Measurements from ENCODE around the gene BPNT1.

The BPNT1 gene, protein sequence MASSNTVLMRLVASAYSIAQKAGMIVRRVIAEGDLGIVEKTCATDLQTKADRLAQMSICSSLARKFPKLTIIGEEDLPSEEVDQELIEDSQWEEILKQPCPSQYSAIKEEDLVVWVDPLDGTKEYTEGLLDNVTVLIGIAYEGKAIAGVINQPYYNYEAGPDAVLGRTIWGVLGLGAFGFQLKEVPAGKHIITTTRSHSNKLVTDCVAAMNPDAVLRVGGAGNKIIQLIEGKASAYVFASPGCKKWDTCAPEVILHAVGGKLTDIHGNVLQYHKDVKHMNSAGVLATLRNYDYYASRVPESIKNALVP

DNA sequence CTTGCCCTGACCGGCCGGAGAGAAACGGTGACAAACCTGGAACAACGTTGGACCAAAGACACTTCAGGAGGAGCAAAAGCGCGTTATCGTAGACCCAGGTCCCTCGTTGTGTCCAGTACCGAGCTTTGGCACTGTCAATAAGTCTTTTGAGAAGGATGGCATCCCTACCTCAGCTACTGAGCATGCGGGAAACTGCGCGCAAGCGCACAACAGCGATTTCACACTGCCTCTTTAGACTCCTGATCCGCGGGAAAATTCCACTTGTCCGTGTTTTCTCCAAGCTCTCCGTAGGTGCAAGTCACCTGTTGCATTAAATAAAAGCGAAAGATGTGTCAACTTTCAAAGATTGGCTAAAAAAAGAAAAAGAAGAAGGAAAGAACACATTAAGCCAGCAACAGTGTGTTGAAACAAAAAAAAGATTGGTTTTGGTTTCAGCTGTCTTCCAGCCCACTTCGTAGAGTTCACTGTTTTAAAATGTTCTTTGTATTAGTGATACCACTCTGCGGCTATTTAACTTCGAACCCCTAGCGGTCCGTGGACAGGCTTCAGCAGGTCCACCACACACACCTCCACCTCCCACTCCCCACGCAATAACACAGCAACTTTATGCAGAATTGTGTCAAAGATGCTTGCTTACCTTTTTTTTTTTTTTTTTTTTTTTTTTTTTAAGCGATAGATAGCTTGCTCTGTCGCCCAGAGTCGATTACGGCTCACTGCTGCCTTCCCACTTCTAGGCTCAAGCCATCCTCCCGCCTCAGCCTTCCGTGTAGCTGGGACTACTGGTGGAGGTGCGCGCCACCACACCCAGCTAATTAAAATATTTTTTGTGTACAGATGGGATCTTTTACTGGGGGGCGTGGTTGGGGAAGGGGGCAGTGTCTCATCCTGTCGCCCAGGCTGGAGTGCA, at the start of gene BPNT1:
BPNT1 (minus strand) TSS at position 139 of the 907 bp plus-strand sequence. CDS start 9,942 bp downstream, outside the sequence.
- peaks cover 25% of the 10 kb centered on the region for H3F3A ChIP-seq (ENCODE audit: insufficient read depth, low read length)
- no peaks in the 10 kb centered on the region for H3K36me3 ChIP-seq (replicated peaks; ENCODE audit: insufficient read depth, low read length)
- H3K27ac ChIP-seq (ENCODE audit: low read length): peak within 1 kb of the TSS; percentile 74; the same call in 1 of the 2 replicates
- TF ChIP-seq EZH2phosphoT487 (IDR thresholded peaks at IDR 0.05; ENCODE audit: low read length): no peak
- TF ChIP-seq, protein P1, sequence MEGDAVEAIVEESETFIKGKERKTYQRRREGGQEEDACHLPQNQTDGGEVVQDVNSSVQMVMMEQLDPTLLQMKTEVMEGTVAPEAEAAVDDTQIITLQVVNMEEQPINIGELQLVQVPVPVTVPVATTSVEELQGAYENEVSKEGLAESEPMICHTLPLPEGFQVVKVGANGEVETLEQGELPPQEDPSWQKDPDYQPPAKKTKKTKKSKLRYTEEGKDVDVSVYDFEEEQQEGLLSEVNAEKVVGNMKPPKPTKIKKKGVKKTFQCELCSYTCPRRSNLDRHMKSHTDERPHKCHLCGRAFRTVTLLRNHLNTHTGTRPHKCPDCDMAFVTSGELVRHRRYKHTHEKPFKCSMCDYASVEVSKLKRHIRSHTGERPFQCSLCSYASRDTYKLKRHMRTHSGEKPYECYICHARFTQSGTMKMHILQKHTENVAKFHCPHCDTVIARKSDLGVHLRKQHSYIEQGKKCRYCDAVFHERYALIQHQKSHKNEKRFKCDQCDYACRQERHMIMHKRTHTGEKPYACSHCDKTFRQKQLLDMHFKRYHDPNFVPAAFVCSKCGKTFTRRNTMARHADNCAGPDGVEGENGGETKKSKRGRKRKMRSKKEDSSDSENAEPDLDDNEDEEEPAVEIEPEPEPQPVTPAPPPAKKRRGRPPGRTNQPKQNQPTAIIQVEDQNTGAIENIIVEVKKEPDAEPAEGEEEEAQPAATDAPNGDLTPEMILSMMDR (IDR thresholded peaks at IDR 0.05; ENCODE audit: low read length): peak; percentile 17; the same call in 1 of the 2 replicates
- H3K9ac ChIP-seq (ENCODE audit: low read length): peak within 1 kb of the TSS; percentile 43; the same call in 1 of the 2 replicates
- no peaks in the 10 kb centered on the region for H3K27me3 ChIP-seq (replicated peaks; ENCODE audit: insufficient read depth, low read length)
- peak within 1 kb of the TSS; percentile 68 for H3K4me3 ChIP-seq (ENCODE audit: low read length)
- H3K9me2 ChIP-seq (replicated peaks; ENCODE audit: insufficient read depth, low read length): no peaks in the 10 kb centered on the region
- H3K9me3 ChIP-seq (replicated peaks; ENCODE audit: insufficient read depth, low read length): no peaks in the 10 kb centered on the region
- peak; percentile 100 for DNase-seq
- H3K4me1 ChIP-seq (ENCODE audit: low read length): peaks cover 9% of the 10 kb centered on the region
- peak within 1 kb of the TSS; percentile 86 for H3K4me2 ChIP-seq (ENCODE audit: low read depth, low read length)
- H4K20me1 ChIP-seq (ENCODE audit: insufficient read depth, low read length): no peaks in the 10 kb centered on the region
- H2AFZ ChIP-seq (ENCODE audit: low read length): peak within 1 kb of the TSS; percentile 98
- peaks cover 32% of the 10 kb centered on the region for H3K79me2 ChIP-seq (ENCODE audit: low read length)

DNA sequence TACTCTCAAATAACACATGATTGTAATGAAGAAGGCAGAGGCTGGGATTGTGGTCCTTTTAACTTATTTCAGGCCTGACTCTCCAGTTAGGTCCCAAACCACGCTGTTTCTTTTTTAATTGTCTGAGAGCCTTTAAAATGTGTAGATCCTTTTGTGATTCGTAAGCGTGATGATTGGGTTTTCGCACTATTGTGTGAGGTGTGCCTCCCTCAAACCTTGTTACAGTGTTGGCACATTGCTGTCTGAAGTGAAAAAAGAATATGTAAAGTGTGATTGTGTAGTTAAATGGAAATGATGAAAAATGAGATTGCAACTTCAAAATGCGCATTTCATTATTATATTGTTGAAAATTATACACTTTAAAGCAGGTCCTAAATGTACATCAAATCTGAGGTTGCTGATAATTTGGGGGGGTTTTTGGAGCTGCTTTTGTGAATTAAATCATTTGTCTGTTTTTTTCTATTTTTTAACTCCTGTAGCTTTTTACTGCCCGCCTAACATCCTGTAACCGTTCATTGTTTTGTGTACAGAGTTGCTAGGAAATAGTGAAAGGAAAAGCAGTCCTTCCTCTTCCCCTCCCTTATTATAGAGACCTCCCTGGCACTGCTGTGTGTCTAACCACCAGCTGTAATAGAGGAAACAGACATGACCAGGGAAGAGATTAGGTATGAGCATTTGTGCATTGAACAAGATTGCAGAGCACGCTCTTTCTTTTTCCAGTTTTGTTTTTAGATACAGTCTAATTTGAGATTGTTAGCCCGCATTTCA, 47.6 kb upstream of the BPNT1 start:
- Histone ChIP-seq H3K4me2 (ENCODE audit: low read depth, low read length) (no peak overlapping the region), H2AFZ (ENCODE audit: low read length) (no peak overlapping the region), H3K9ac (ENCODE audit: low read length) (no peak overlapping the region), H3K79me2 (ENCODE audit: low read length) (no peaks in the 10 kb centered on the region), H4K20me1 (ENCODE audit: insufficient read depth, low read length) (no peaks in the 10 kb centered on the region), H3K36me3 (replicated peaks; ENCODE audit: insufficient read depth, low read length) (no peaks in the 10 kb centered on the region), H3K9me2 (replicated peaks; ENCODE audit: insufficient read depth, low read length) (no peaks in the 10 kb centered on the region), H3F3A (ENCODE audit: insufficient read depth, low read length) (no peaks in the 10 kb centered on the region), H3K27ac (ENCODE audit: low read length) (no peak overlapping the region), H3K4me3 (ENCODE audit: low read length) (no peak overlapping the region), H3K4me1 (ENCODE audit: low read length) (no peaks in the 10 kb centered on the region), H3K27me3 (replicated peaks; ENCODE audit: insufficient read depth, low read length) (no peaks in the 10 kb centered on the region), H3K9me3 (replicated peaks; ENCODE audit: insufficient read depth, low read length) (no peaks in the 10 kb centered on the region)
- TF ChIP-seq EZH2phosphoT487 (IDR thresholded peaks at IDR 0.05; ENCODE audit: low read length) (no peak), EZH2 (optimal IDR thresholded peaks at IDR 0.05; ENCODE audit: low read depth, low read length) (no peak)
- TF ChIP-seq, protein P1 (IDR thresholded peaks at IDR 0.05; ENCODE audit: low read length): no peak
- no peak for DNase-seq

DNA sequence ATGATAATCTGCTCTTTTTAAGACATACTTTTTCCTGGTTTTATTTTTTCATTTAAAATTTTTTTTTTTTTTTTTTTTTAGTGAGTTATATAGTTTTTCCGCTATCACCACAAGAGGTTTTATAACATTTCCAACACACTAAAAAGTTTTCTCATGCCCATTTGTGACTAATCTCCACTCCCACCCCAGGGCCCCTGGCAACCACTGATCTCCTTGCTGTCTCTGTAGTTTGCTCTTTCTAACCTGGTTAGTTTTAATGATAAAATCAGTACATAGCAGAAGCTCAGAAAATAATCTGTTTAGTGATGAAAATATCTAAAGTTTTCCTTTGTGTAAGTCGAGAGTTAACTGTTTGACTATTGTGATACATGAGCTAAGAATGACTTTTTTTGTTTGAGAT, 46.2 kb upstream of the BPNT1 start:
- no peaks in the 10 kb centered on the region for H3K79me2 ChIP-seq (ENCODE audit: low read length)
- no peak overlapping the region for H3K27ac ChIP-seq (ENCODE audit: low read length)
- no peak overlapping the region for H3K9ac ChIP-seq (ENCODE audit: low read length)
- no peak overlapping the region for H2AFZ ChIP-seq (ENCODE audit: low read length)
- no peaks in the 10 kb centered on the region for H3K36me3 ChIP-seq (replicated peaks; ENCODE audit: insufficient read depth, low read length)
- no peaks in the 10 kb centered on the region for H3K27me3 ChIP-seq (replicated peaks; ENCODE audit: insufficient read depth, low read length)
- no peaks in the 10 kb centered on the region for H3K4me1 ChIP-seq (ENCODE audit: low read length)
- no peak for DNase-seq
- no peaks in the 10 kb centered on the region for H3K9me3 ChIP-seq (replicated peaks; ENCODE audit: insufficient read depth, low read length)
- H3K9me2 ChIP-seq (replicated peaks; ENCODE audit: insufficient read depth, low read length): no peaks in the 10 kb centered on the region
- TF ChIP-seq EZH2phosphoT487 (IDR thresholded peaks at IDR 0.05; ENCODE audit: low read length) (no peak), EZH2 (optimal IDR thresholded peaks at IDR 0.05; ENCODE audit: low read depth, low read length) (no peak)
- TF ChIP-seq, protein P1 (IDR thresholded peaks at IDR 0.05; ENCODE audit: low read length): no peak
- H3F3A ChIP-seq (ENCODE audit: insufficient read depth, low read length): no peaks in the 10 kb centered on the region
- no peaks in the 10 kb centered on the region for H4K20me1 ChIP-seq (ENCODE audit: insufficient read depth, low read length)
- no peak overlapping the region for H3K4me3 ChIP-seq (ENCODE audit: low read length)
- H3K4me2 ChIP-seq (ENCODE audit: low read depth, low read length): no peak overlapping the region
